Fibroblast of lung (primary cell): ENCODE data around the gene C1orf122. TPM values are rescaled to one million over a fixed set of nuclear protein-coding genes. Genes with fewer than 3 reads are reported as not detected.
"Not testable (repeated sequence)": the region's sequence is repeated elsewhere in the genome, so short reads cannot be mapped to it uniquely, and the experiment has no call there.

Experiments used
- DNase-seq, 2 donors: peaks; one replicate each; pipeline versions ENCODE4 v3.0.0 to v3.0.0-alpha.2; 2010; ENCODE audit warnings: low read depth in 2 of 2
- H2AFZ ChIP-seq: 2 replicates; pipeline ENCODE4 v1.5.1; 2012; ENCODE audit warnings: low read length, control low read depth, inconsistent platforms
- H3K27ac ChIP-seq: 2 replicates; pipeline ENCODE4 v1.5.1; 2011; ENCODE audit warnings: low read length, control low read depth; ENCODE audit not compliant: insufficient read depth
- H3K27me3 ChIP-seq: 2 replicates; pipeline ENCODE4 v1.5.1; 2011; ENCODE audit warnings: mild to moderate bottlenecking, low read length; ENCODE audit not compliant: control insufficient read depth, insufficient read depth
- H3K36me3 ChIP-seq: 2 replicates; pipeline ENCODE4 v1.5.1; 2011; ENCODE audit warnings: low read length; ENCODE audit not compliant: control insufficient read depth, insufficient read depth
- H3K4me1 ChIP-seq: 2 replicates; pipeline ENCODE4 v1.5.1; 2011; ENCODE audit warnings: low read length; ENCODE audit not compliant: control insufficient read depth, insufficient read depth; ENCODE audit errors: extremely low read depth
- H3K4me2 ChIP-seq: 2 replicates; pipeline ENCODE4 v1.5.1; 2011; ENCODE audit warnings: low read length, control low read depth; ENCODE audit not compliant: insufficient read depth; ENCODE audit errors: extremely low read depth
- H3K4me3 ChIP-seq, 4 experiments: fragments of 200-600 bp in 1 of 4; sonication (generic) in 1 of 4; replicated peaks in 1 of 4; 2 replicates each; pipeline ENCODE4 v1.5.1; 2011 to 2016; ENCODE audit warnings: low read length in 4 of 4, low read depth in 3 of 4, mild to moderate bottlenecking in 3 of 4, control low read depth in 2 of 4, inconsistent platforms in 1 of 4, mixed read lengths in 1 of 4; ENCODE audit not compliant: insufficient read depth in 1 of 4; ENCODE audit errors: control extremely low read depth in 1 of 4
- H3K79me2 ChIP-seq: 2 replicates; pipeline ENCODE4 v1.5.1; 2012; ENCODE audit warnings: mild to moderate bottlenecking, low read length, inconsistent platforms; ENCODE audit not compliant: control insufficient read depth, insufficient read depth
- H3K9ac ChIP-seq: 2 replicates; pipeline ENCODE4 v1.5.1; 2011; ENCODE audit warnings: mild to moderate bottlenecking, low read length, control low read depth; ENCODE audit not compliant: insufficient read depth
- H3K9me3 ChIP-seq: 2 replicates; pipeline ENCODE4 v1.5.1; 2012; ENCODE audit warnings: low read depth, low read length; ENCODE audit not compliant: control insufficient read depth, insufficient read depth
- H4K20me1 ChIP-seq: 2 replicates; pipeline ENCODE4 v1.5.1; 2011; ENCODE audit warnings: low read length; ENCODE audit not compliant: control insufficient read depth, insufficient read depth; ENCODE audit errors: extremely low read depth
- CTCF ChIP-seq, 2 donors: IDR thresholded peaks in 1 of 2; conservative IDR thresholded peaks in 1 of 2; 1 replicate in 1 of 2; 2 replicates in 1 of 2; pipeline ENCODE4 v1.5.1; 2011 to 2012; ENCODE audit warnings: low read length in 2 of 2, control low read depth in 1 of 2, inconsistent platforms in 1 of 2, low read depth in 1 of 2, mild to moderate bottlenecking in 1 of 2
- EZH2 ChIP-seq: IDR thresholded peaks from 2 replicates; pipeline ENCODE4 v1.5.1; 2012; ENCODE audit warnings: low read length, control low read depth, mild to moderate bottlenecking; ENCODE audit errors: missing control alignments
- polyA plus RNA-seq, 2 donors: library from polyadenylated mRNA; depleted of rRNA in 1 of 2; stranded (reverse) in 1 of 2; unstranded in 1 of 2; fragments of >200 nt; gene quantifications; 2 replicates each; pipeline ENCODE4 v1.2.1, GENCODE V29; 2011 to 2012; ENCODE audit warnings: missing spikeins in 1 of 2
- total RNA-seq: library from RNA; depleted of rRNA; stranded (reverse); fragments of >200 nt; gene quantifications from 2 replicates; pipeline ENCODE4 v1.2.1, GENCODE V29; 2014

C1orf122 gene
- total and polyA plus RNA-seq, 2 donors (not counting 1 experiment from before 2014, with no cell fraction given) = 14.8 to 28.1 TPM

GRCh38 chr1:37764888-37765441 lies 42.6 kb upstream of the C1orf122 start, which contains the start of gene EPHA10:
TSS of gene EPHA10 (minus strand) at chr1:37765120. CDS start at chr1:37765066, 54 bp downstream.
- Histone ChIP-seq H2AFZ (no peak within 1 kb of the TSS), H3K27ac (no peak within 1 kb of the TSS), H3K79me2 (no peaks in the 10 kb centered on the region), H3K9me3 (no peaks in the 10 kb centered on the region), H3K9ac (no peak within 1 kb of the TSS), H3K4me3 (no peak within 1 kb of the TSS), H3K27me3 (peaks cover 21% of the 10 kb centered on the region), H3K36me3 (no peaks in the 10 kb centered on the region), H3K4me1 (no peaks in the 10 kb centered on the region), H4K20me1 (no peaks in the 10 kb centered on the region), H3K4me2 (no peak within 1 kb of the TSS)
- DNase-seq = no peak
- TF ChIP-seq CTCF (conservative IDR thresholded peaks at IDR 0.05 in 1 of 2, IDR thresholded peaks at IDR 0.05 in 1 of 2; ENCODE audit: low read depth in 1 of 2, low read length in 2 of 2) (no peak), EZH2 (no peak)

GRCh38 chr1:37765916-37766664 lies 41.5 kb upstream of the C1orf122 start:
- Histone ChIP-seq H3K4me1 (no peaks in the 10 kb centered on the region), H3K4me2 (no peak overlapping the region), H3K36me3 (no peaks in the 10 kb centered on the region), H3K9ac (no peak overlapping the region), H3K27ac (no peak overlapping the region), H3K9me3 (no peaks in the 10 kb centered on the region), H3K27me3 (peaks cover 21% of the 10 kb centered on the region), H2AFZ (no peak overlapping the region), H4K20me1 (no peaks in the 10 kb centered on the region), H3K79me2 (no peaks in the 10 kb centered on the region), H3K4me3 (no peak overlapping the region)
- TF ChIP-seq CTCF (conservative IDR thresholded peaks at IDR 0.05 in 1 of 2, IDR thresholded peaks at IDR 0.05 in 1 of 2; ENCODE audit: low read depth in 1 of 2, low read length in 2 of 2) (no peak), EZH2 (no peak)
- no peak for DNase-seq

- Histone ChIP-seq H4K20me1 (no peaks in the 10 kb centered on the region), H3K27ac (no peak overlapping the region), H2AFZ (no peak overlapping the region), H3K9ac (no peak overlapping the region), H3K9me3 (no peaks in the 10 kb centered on the region), H3K4me1 (no peaks in the 10 kb centered on the region), H3K79me2 (no peaks in the 10 kb centered on the region), H3K4me2 (no peak overlapping the region), H3K27me3 (peaks cover 20% of the 10 kb centered on the region), H3K4me3 (no peak overlapping the region), H3K36me3 (no peaks in the 10 kb centered on the region)
- DNase-seq = no peak
- TF ChIP-seq EZH2 (no peak), CTCF (conservative IDR thresholded peaks at IDR 0.05 in 1 of 2, IDR thresholded peaks at IDR 0.05 in 1 of 2; ENCODE audit: low read depth in 1 of 2, low read length in 2 of 2) (no peak)
These were observed 40.1 kb upstream of the C1orf122 start for GRCh38 chr1:37767488-37767887.

GRCh38 chr1:37771440-37771839 lies 36.1 kb upstream of the C1orf122 start:
- H3K36me3 ChIP-seq, H4K20me1 ChIP-seq, H3K4me2 ChIP-seq, H2AFZ ChIP-seq, H3K27me3 ChIP-seq, H3K4me3 ChIP-seq, H3K9ac ChIP-seq, H3K27ac ChIP-seq, H3K79me2 ChIP-seq, H3K4me1 ChIP-seq, H3K9me3 ChIP-seq, DNase-seq: not testable (repeated sequence)
